Fibroblast of villous mesenchyme (primary cell): ENCODE data around the gene CUL3. TPM values are rescaled to one million over a fixed set of nuclear protein-coding genes. Genes with fewer than 3 reads are reported as not detected.
A peak's percentile ranks its signal among the peaks of the same experiment; 100 is the strongest.

ENCODE experiments used
- DNase-seq: peaks from one replicate; pipeline ENCODE4 v3.0.0-alpha.2; 2010; ENCODE audit warnings: low read depth
- H3K4me3 ChIP-seq: 2 replicates; pipeline ENCODE4 v1.5.1; 2011; ENCODE audit warnings: low read depth, mild to moderate bottlenecking, low read length
- total RNA-seq: library from RNA; depleted of rRNA; stranded (reverse); fragments of >200 nt; gene quantifications from 2 replicates; pipeline ENCODE4 v1.2.3, GENCODE V29; 2012
- TF ChIP-seq, protein P1 (sequence below): IDR thresholded peaks from 2 replicates; pipeline ENCODE4 v1.5.1; 2012; ENCODE audit warnings: low read depth, mild to moderate bottlenecking, low read length; ENCODE audit not compliant: insufficient read depth

Gene CUL3
- total RNA-seq, 1 donor, result 82.5 TPM

DNA sequence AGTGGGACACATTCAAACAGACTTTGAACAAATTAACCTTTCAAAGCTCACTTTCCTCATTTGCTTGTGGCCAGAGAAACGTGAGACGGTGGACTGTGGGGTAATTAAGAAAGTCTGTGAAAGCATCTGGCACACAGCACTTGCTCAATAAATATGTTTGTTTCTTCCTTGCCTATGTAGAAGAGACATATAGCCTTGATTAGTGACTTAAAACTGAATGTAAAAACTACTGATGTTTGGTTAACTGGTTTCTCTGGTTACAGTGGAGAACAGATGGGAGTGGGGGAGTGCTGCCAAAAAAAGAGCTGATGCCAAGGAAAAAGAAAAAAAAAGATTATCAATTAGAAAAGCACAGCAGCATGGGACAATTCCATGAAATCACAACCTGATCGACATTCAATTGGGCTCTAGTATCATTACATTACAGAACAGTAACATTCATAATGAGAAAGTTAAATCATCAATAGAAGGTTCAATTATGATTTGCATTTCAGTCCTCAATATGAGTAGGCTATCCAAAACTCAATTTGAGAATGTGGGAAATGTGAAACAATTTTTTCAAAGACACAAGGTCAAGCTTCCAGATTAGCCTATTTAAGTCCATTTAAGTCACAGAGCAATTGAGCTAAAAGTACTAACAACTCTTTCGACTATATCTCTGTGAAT lies 14.7 kb downstream of the CUL3 start:
- DNase-seq, result peak; percentile 64
- H3K4me3 ChIP-seq, result no peak overlapping the region
- TF ChIP-seq, protein P1, sequence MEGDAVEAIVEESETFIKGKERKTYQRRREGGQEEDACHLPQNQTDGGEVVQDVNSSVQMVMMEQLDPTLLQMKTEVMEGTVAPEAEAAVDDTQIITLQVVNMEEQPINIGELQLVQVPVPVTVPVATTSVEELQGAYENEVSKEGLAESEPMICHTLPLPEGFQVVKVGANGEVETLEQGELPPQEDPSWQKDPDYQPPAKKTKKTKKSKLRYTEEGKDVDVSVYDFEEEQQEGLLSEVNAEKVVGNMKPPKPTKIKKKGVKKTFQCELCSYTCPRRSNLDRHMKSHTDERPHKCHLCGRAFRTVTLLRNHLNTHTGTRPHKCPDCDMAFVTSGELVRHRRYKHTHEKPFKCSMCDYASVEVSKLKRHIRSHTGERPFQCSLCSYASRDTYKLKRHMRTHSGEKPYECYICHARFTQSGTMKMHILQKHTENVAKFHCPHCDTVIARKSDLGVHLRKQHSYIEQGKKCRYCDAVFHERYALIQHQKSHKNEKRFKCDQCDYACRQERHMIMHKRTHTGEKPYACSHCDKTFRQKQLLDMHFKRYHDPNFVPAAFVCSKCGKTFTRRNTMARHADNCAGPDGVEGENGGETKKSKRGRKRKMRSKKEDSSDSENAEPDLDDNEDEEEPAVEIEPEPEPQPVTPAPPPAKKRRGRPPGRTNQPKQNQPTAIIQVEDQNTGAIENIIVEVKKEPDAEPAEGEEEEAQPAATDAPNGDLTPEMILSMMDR, result no peak

DNA sequence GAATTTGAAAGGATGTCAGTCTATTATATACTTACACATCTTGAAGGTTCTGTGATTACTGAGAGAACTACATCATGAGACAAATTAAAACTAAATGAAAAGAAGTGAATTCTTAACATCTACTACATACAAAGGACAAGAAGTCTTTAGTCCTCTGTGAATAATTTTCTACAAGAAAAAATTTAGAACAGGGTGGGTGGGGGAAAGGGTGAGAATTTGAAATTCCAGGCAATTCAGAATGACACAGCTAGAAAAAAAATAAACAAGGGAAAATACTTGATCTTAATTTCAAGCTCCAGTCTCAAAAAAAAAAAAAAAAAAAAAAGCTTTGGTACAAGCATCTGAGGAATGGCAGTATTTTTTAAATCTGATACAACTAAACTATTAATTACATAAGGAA lies 15.5 kb downstream of the CUL3 start:
- TF ChIP-seq, protein P1, result no peak
- H3K4me3 ChIP-seq, result no peak overlapping the region
- no peak for DNase-seq

DNA sequence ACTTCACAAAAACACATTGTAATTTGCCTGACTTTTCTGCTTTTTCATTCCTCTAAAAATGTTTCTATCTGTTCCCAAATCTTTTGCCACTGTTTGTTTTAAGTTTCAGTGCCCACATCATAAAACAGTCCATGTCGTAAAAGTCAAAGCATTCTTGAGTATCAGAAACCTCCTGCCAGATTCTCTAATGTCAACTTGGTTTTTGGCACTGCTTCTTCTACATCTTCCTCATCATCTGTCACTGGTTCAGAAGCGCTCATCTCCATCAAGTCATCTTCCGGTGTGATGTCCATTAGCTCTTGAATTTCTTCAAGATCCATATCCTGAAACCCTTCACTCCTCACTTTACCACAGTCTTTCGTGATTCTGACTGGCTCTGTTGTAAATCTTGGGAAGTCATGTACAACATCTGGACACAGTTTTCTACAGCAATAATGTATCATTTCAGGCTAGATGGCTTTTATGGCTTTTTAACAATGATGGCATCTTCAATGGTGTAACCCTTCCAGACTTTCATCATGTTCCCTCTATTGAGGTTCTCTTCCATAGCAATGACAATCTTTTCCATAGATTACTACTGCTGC lies 19.6 kb downstream of the CUL3 start:
- H3K4me3 ChIP-seq, result no peak overlapping the region
- no peak for DNase-seq
- TF ChIP-seq, protein P1, result no peak

DNA sequence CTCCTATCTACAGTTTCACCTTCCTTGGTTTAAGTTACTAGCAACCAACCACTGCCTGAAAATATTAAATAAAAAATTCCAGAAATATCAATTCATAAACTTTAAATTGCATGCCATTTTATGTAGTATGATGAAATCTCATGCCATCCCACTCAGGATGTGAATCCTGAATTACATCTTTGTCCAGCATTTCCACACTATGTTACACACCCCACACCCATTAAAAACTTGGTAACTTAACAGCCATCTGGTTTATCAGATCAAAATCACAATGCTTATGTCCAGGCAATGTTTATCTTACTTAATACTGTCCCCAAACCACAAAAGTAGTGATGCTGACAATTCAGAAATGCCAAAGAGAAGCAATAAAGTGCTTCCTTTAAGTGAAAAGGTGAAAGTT lies 21.6 kb downstream of the CUL3 start:
- H3K4me3 ChIP-seq, result no peak overlapping the region
- DNase-seq, result peak; percentile 39
- TF ChIP-seq, protein P1, result no peak

DNA sequence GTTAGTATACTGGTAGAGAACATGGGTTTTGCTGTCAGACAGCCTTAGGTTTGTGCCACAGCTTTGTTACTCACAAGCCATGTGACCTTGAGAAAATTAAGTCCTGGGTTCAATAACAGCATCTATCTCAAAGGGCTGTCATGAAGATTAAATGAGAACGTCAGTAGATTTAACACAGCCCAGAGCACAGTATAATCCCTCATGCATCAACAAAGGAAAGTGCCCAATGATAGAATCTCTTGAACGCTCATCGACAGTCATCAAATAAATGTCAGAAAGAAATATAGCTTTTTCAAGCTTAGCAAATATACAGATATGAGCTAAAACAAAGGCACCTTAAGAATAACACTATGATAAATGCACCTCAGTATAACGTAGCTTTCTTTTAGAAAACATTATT lies 22.3 kb downstream of the CUL3 start:
- no peak overlapping the region for H3K4me3 ChIP-seq
- TF ChIP-seq, protein P1, result no peak
- DNase-seq, result peak; percentile 54

DNA sequence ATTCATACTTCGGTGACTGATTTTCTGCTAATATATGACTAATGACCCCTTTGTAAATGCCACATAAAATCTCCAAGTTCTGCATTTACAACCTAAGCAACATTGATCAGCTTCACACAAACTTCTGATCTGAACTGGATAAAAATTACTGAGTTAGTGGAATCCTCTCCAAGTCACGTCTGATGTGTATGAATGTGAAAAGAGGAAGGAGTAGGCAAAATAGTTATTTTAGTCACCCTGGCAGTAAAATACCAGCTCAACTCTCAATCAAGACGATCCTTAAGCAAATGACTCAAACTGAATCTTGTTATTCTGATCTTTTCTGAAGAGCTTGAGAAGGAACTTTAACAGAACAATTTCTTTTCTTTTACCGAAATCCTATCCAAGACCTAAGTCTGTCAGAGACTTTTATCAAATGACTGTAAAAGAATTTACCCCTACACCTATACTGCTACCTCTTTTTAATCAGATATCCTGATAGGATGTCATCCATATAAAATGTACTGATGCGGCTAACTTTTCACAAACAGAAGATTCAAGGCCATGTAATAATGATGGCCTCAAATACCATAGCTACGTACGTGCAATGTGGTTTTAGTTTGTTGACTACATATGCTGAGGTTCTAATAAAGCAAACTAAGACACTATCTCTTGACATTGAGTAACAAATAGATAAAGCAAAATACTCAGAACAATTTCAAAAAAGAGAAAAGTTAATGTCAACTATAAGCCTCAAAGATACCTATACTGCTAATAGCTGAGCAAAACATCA lies 23.7 kb downstream of the CUL3 start:
- TF ChIP-seq, protein P1, result no peak
- DNase-seq, result peak; percentile 47
- H3K4me3 ChIP-seq, result no peak overlapping the region
